HG03439 (cell line): Measurements from ENCODE around the gene FBP1.
"Not testable (repeated sequence)": the region's sequence is repeated elsewhere in the genome, so short reads cannot be mapped to it uniquely, and the experiment has no call there.

ENCODE experiments used
- ATAC-seq: cut with Tn5 transposase; IDR thresholded peaks from one replicate; pipeline ENCODE4 v1.9.1; 2021; ENCODE audit warnings: mild to moderate bottlenecking, moderate library complexity; ENCODE audit not compliant: unreplicated experiment

The FBP1 gene

GRCh38 chr9:94586316-94586715, 53.0 kb downstream of the FBP1 start:
- ATAC-seq = no peak

GRCh38 chr9:94584555-94584954, 54.8 kb downstream of the FBP1 start:
- no peak for ATAC-seq

- ATAC-seq = no peak
These were observed 57.6 kb downstream of the FBP1 start for GRCh38 chr9:94581728-94582127.

DNA sequence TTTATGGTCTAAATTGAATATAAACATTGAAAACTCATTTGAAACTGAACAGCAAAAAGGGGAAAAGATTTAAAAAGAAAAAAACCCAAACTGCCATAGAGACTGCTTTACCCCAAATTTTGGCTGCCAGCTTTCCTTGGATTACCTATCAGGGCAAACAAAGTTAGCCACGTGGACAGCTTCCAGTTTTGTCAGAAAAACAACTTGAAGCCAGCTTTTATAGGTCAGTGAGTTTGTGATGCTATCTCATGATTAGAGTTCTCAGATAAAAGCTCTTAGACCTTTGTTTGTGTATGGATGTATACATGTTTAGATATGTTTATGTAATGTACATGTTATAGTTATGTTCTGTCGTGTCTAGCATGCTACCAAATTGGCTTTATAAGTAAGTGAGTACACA, 61.7 kb downstream of the FBP1 start:
- ATAC-seq = no peak

DNA sequence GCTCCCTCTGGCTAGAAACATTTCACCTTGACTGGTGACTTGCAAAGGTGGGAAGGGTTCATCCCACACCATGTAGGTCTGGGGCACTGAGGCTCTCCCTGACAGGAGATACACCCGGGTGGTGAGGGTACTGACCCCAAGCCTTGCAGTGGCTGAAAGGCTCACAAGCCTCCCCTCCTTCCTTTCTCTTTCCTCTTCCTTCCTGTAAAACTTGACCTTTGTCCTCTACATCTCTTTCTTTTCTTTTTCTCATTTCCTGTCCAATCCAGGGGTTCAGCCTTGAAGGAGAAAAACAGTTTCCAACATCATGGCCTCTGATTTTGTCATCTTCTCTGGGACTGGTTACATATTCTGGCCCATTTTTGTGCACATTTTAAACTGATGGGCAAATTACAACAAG, 62.3 kb downstream of the FBP1 start:
- ATAC-seq = no peak

- ATAC-seq = no peak
These were observed 63.2 kb downstream of the FBP1 start for GRCh38 chr9:94576131-94576530.

- ATAC-seq = no peak
These were observed 70.2 kb downstream of the FBP1 start for GRCh38 chr9:94568972-94569712.

GRCh38 chr9:94568250-94568889, 70.9 kb downstream of the FBP1 start:
- no peak for ATAC-seq

GRCh38 chr9:94567271-94567670, 72.0 kb downstream of the FBP1 start:
- ATAC-seq = no peak

- ATAC-seq = no peak
These were observed 72.8 kb downstream of the FBP1 start for GRCh38 chr9:94566550-94566949.

DNA sequence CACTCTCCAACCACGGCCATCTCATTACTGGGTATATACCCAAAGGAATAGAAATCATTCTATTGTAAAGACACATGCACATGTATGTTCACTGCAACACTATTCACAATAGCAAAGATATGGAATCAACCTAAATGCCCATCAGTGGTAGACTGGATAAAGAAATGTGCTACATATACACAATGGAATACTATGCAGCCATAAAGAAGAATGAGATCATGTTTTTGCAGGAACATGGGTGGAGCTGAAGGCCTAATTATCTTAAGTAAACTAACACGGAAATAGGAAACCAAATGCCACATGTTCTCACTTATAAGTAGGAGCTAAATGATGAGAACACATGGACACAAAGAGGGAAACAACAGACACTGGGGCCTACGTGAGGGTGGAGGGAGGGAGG, 75.0 kb downstream of the FBP1 start:
- ATAC-seq = not testable (repeated sequence)

DNA sequence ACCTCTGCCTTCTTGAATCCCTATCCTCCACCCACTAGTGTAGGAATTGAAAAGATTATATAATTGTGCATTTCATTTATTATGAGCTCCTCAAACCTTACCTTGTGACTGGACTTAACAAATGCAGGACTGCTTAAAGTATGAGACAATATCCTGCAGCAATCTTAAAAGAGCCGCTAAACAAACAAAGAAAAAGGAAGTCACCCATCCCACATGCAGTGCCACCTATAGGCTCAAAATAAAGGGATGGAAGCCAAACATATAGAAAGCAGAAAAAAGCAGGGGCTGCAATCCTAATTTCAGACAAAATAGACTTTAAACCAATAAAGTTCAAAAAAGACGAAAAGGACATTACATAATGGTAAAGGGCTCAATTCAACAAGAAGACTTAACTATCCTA, 75.8 kb downstream of the FBP1 start:
- ATAC-seq = no peak

GRCh38 chr9:94560237-94560636, 79.1 kb downstream of the FBP1 start:
- ATAC-seq = no peak

DNA sequence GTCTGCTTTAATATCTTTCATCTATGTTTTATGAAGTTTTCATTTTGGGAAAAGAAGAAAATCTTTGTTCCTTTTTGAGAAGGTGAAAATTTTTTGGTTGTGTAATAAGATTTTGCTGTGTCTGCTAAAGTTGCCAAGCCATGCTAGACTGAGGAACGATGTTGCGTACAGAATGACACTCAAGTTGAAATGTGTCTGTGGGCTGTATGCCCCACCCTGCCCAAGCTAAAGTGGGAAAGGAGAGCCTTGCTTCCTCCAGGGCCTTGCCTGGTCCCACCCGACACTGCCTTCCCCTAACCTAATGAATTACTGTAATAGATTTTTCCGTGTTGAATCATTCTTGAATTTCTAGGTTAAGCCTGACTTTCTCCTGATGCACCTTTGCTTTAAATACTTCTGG, 81.9 kb downstream of the FBP1 start:
- ATAC-seq = no peak

DNA sequence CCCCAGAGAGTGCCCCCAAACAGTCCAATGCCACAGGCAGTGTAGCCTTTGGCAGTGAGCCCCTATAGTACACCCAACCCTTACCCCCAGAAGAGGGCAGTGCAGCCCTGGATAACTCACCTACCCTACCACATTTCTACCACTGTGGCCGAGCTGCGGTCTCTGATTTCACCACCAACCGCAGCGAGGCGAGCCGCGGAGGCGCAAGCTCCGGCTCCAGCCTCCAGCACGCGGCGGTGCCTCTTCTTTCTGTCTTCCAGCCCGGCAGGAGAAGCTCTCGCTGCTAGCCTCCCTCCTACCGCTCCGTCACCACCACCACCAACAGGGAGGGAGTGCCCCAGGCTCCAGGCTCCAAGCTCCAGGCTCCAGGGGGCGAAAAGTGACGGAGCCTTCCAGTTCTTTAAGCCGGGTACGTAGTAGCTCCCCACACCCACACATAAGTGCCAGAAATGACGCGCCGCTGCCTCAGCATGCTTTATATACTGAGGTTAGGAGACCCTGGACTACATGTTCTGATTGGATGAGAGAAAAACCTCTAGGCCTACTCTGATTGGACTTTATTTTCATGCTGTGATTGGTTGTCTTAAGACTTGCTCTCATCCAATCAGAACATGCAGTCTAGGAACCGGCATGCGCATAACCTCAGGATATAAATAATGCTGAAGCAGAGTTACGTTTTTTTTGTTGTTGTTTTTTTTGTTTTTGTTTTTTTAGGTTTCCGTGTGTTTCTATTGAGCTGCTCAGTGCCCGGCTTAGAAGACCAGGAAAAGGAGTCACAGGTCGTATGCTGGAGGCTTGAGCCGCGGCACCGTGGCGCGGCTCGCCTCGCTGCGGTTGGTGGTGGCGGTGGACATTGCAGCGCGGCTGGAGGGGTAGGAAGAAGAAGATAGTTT, 84.6 kb downstream of the FBP1 start, which contains the start of gene PCAT7:
Gene PCAT7 (plus strand): TSS at position 645 of the 893 bp plus-strand sequence.
- no peak for ATAC-seq

GRCh38 chr9:94554078-94554438, 85.3 kb downstream of the FBP1 start:
- ATAC-seq = no peak
